Left ventricle myocardium inferior (tissue), 1 donor: ENCODE data around the gene FLVCR1. TPM values are rescaled to one million over a fixed set of nuclear protein-coding genes. Genes with fewer than 3 reads are reported as not detected.

ENCODE experiments used
- DNase-seq: peaks from one replicate; pipeline ENCODE4 v3.0.0-alpha.2; 2020
- H3K27ac ChIP-seq: fragments of 200-600 bp; replicated peaks from 2 replicates; pipeline ENCODE4 v1.8.0; 2021
- H3K27me3 ChIP-seq: fragments of 200-600 bp; 2 replicates; pipeline ENCODE4 v1.8.0; 2021; ENCODE audit warnings: low read depth
- H3K36me3 ChIP-seq: fragments of 200-600 bp; 2 replicates; pipeline ENCODE4 v1.8.0; 2021
- H3K4me1 ChIP-seq: fragments of 200-600 bp; 2 replicates; pipeline ENCODE4 v1.8.0; 2021
- H3K4me3 ChIP-seq: fragments of 200-600 bp; 2 replicates; pipeline ENCODE4 v1.8.0; 2021; ENCODE audit warnings: mild to moderate bottlenecking, moderate library complexity
- H3K9me3 ChIP-seq: fragments of 200-600 bp; replicated peaks from 2 replicates; pipeline ENCODE4 v1.8.0; 2021
- intact Hi-C: fragments of 100-400 bp; cut with micrococcal nuclease; formaldehyde crosslinking; loops from one replicate; pipeline ENCODE4 v1.11.0; 2022
- total RNA-seq: library from RNA; stranded (reverse); fragmentation: NEBNext Ultra II Directional; extraction: Animal tissue kit (Norgen Biotek cat#: 25700); gene quantifications from one replicate; pipeline ENCODE4 v1.2.1, GENCODE V29; 2021
- TF ChIP-seq, protein P1 (sequence below): fragments of 200-600 bp; IDR thresholded peaks from 2 replicates; pipeline ENCODE4 v1.8.0; 2021; ENCODE audit warnings: antibody characterized with exemption, mild to moderate bottlenecking, borderline replicate concordance
- donor health status: DM: no; HTN: yes; CAD: no; lungs with severe emphysema.

Gene FLVCR1
- total RNA-seq, 1 donor from 2014 or later, result 2.7 TPM

DNA sequence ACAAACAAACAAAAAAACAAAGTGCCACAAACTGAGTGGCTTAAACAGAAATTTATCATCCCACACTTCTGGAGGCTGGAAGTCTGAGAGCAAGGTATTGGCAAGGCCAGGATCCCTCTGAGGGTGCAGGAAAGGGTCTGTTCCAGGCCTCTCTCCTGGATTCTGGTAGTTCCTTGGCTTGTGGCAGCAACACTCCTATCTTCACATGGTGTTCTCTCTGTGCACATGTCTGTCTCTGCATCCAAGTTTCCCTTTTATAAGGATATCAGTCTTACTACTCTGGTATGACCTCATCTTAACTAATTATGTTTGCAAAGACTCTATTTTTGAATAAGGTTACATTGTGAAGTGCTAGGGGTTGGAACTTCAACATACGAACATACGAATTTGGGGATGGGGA lies 87.0 kb downstream of the FLVCR1 start:
- Histone ChIP-seq H3K9me3 (peaks cover 26% of the 10 kb centered on the region), H3K27me3 (peaks cover 32% of the 10 kb centered on the region), H3K4me3 (no peak overlapping the region), H3K27ac (no peak overlapping the region), H3K36me3 (no peaks in the 10 kb centered on the region), H3K4me1 (peaks cover 4% of the 10 kb centered on the region)
- intact Hi-C loops, result no loop called here
- TF ChIP-seq, protein P1, sequence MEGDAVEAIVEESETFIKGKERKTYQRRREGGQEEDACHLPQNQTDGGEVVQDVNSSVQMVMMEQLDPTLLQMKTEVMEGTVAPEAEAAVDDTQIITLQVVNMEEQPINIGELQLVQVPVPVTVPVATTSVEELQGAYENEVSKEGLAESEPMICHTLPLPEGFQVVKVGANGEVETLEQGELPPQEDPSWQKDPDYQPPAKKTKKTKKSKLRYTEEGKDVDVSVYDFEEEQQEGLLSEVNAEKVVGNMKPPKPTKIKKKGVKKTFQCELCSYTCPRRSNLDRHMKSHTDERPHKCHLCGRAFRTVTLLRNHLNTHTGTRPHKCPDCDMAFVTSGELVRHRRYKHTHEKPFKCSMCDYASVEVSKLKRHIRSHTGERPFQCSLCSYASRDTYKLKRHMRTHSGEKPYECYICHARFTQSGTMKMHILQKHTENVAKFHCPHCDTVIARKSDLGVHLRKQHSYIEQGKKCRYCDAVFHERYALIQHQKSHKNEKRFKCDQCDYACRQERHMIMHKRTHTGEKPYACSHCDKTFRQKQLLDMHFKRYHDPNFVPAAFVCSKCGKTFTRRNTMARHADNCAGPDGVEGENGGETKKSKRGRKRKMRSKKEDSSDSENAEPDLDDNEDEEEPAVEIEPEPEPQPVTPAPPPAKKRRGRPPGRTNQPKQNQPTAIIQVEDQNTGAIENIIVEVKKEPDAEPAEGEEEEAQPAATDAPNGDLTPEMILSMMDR, result no peak
- no peak for DNase-seq

DNA sequence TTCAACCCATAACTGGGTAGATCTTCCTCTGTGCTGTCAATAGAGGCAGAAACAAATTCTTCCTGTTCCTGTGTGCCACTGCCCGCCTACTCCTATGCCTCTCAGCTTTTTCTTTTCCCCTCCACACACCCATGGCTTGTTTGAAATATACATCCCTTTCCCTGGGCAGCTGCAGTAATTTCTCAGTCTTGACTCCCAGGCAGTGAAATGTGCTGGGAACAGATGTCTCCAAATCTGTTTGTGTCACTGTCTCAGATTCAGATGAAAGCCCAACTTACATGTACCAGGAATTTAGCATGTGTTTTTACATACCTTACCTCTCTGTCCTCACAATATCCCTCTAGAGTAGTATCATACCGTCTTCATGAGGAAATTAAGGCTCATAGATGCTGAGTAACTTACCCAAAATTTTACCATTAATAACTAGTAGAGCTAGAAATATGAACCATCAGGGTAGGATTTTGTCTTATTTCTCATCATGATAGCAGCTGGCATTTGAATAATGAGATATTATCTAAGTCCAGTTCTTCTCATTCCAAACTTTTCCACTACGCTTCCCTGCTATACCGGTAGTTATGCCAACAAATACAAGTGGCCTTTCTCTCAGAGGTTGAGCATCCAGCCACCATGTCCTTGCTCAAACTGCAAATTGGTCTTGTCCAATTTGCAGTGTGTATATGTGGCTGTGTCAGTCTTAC lies 87.5 kb downstream of the FLVCR1 start:
- no peak for DNase-seq
- Histone ChIP-seq H3K27me3 (peaks cover 37% of the 10 kb centered on the region), H3K9me3 (peaks cover 20% of the 10 kb centered on the region), H3K4me1 (peaks cover 10% of the 10 kb centered on the region), H3K4me3 (no peak overlapping the region), H3K27ac (no peak overlapping the region), H3K36me3 (no peaks in the 10 kb centered on the region)
- TF ChIP-seq, protein P1, result no peak
- intact Hi-C loops, result no loop called here

DNA sequence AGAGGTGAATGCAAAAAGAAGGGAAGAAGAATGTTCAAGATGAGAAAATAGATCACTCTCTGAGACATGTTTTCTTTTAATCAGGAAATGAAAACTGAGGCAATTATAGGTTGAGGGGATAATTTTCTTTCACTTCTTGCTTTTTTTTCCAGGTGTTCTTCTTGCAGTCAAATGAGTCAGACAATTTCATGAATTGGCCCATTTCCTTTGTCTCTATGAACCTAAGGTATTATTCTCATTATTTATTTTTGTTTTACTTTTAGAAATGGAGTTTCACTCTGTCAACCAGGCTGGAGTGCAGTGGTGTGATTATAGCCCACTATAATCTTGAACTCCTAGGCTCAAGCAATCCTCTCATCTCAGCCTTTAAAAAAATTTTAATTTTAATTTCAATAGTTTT lies 88.8 kb downstream of the FLVCR1 start:
- peaks cover 49% of the 10 kb centered on the region for H3K27me3 ChIP-seq
- TF ChIP-seq, protein P1, result no peak
- peaks cover 20% of the 10 kb centered on the region for H3K4me1 ChIP-seq
- no peak overlapping the region for H3K27ac ChIP-seq
- no peak for DNase-seq
- H3K9me3 ChIP-seq, result peaks cover 10% of the 10 kb centered on the region
- H3K4me3 ChIP-seq, result no peak overlapping the region
- intact Hi-C loops, result no loop called here
- no peaks in the 10 kb centered on the region for H3K36me3 ChIP-seq

Other genes starting within 250 kb of the FLVCR1 start
- 20.0 TPM for gene ATF3, start 249.5 kb upstream of the FLVCR1 start, total RNA-seq
- gene BATF3, start 158.4 kb upstream of the FLVCR1 start, total RNA-seq, result 1.8 TPM
- gene NSL1, start 66.5 kb upstream of the FLVCR1 start, total RNA-seq, result 29.0 TPM
- gene TATDN3, start 66.4 kb upstream of the FLVCR1 start, total RNA-seq, result 23.5 TPM
- not detected for gene SPATA45, start 10.6 kb upstream of the FLVCR1 start, total RNA-seq
- gene VASH2, start 92.3 kb downstream of the FLVCR1 start, total RNA-seq, result 1.2 TPM
- 16.4 TPM for gene ANGEL2, start 157.6 kb downstream of the FLVCR1 start, total RNA-seq
- gene RPS6KC1, start 193.0 kb downstream of the FLVCR1 start, total RNA-seq, result 9.3 TPM